ENCODE data around the gene CPEB4.

The CPEB4 gene

GRCh38 chr5:173928871-173929574 is 40.9 kb downstream of the CPEB4 start:
- no peak for TF ChIP-seq RARB (CRISPR knock-in tag; IDR thresholded peaks at IDR 0.05)
- no peak for TF ChIP-seq TOX (CRISPR knock-in tag; IDR thresholded peaks at IDR 0.05; ENCODE audit: borderline replicate concordance)
- no peak for TF ChIP-seq CSDC2 (CRISPR knock-in tag; IDR thresholded peaks at IDR 0.05)
- TF ChIP-seq CSRNP3 (CRISPR knock-in tag; IDR thresholded peaks at IDR 0.05): no peak
- no peak for TF ChIP-seq CREB5 (CRISPR knock-in tag; IDR thresholded peaks at IDR 0.05; ENCODE audit: low read depth)
- no peak for TF ChIP-seq ZNF565 (CRISPR knock-in tag; conservative IDR thresholded peaks at IDR 0.05; ENCODE audit: low read depth)
- no peak for TF ChIP-seq SNAI2 (CRISPR knock-in tag; IDR thresholded peaks at IDR 0.05)
- TF ChIP-seq ESRRG (CRISPR knock-in tag; IDR thresholded peaks at IDR 0.05): no peak
- TF ChIP-seq ZNF70 (CRISPR knock-in tag; IDR thresholded peaks at IDR 0.05): no peak
- TF ChIP-seq PATZ1 (CRISPR knock-in tag; IDR thresholded peaks at IDR 0.05; ENCODE audit: borderline replicate concordance): no peak
- no peak for TF ChIP-seq ZFP30 (CRISPR knock-in tag; IDR thresholded peaks at IDR 0.05)
- ATAC-seq: no peak

- no peak for TF ChIP-seq ZC3H10 (CRISPR knock-in tag; IDR thresholded peaks at IDR 0.05)
- TF ChIP-seq RARB (CRISPR knock-in tag; IDR thresholded peaks at IDR 0.05): no peak
- no peak for TF ChIP-seq PPARA (CRISPR knock-in tag; IDR thresholded peaks at IDR 0.05; ENCODE audit: borderline replicate concordance)
- TF ChIP-seq ARNTL (CRISPR knock-in tag; IDR thresholded peaks at IDR 0.05; ENCODE audit: borderline replicate concordance, low read depth): no peak
- no peak for TF ChIP-seq CSRNP3 (CRISPR knock-in tag; IDR thresholded peaks at IDR 0.05)
- no peak for ATAC-seq
Measured at GRCh38 chr5:173932695-173933139, 44.6 kb downstream of the CPEB4 start.

- ATAC-seq: no peak
- TF ChIP-seq ZNF70 (CRISPR knock-in tag; IDR thresholded peaks at IDR 0.05) (no peak), ZFP30 (CRISPR knock-in tag; IDR thresholded peaks at IDR 0.05) (no peak), TOX (CRISPR knock-in tag; IDR thresholded peaks at IDR 0.05; ENCODE audit: borderline replicate concordance) (no peak), ZNF565 (CRISPR knock-in tag; conservative IDR thresholded peaks at IDR 0.05; ENCODE audit: low read depth) (no peak), TCF4 (CRISPR knock-in tag; IDR thresholded peaks at IDR 0.05; ENCODE audit: borderline replicate concordance) (no peak), ZFP3 (CRISPR knock-in tag; IDR thresholded peaks at IDR 0.05) (no peak)
Measured at GRCh38 chr5:173933901-173934300, 45.8 kb downstream of the CPEB4 start.

GRCh38 chr5:173935396-173935795 is 47.2 kb downstream of the CPEB4 start:
- no peak for ATAC-seq
- TF ChIP-seq CSRNP3 (CRISPR knock-in tag; IDR thresholded peaks at IDR 0.05): no peak
- no peak for TF ChIP-seq PATZ1 (CRISPR knock-in tag; IDR thresholded peaks at IDR 0.05; ENCODE audit: borderline replicate concordance)
- no peak for TF ChIP-seq ZNF565 (CRISPR knock-in tag; conservative IDR thresholded peaks at IDR 0.05; ENCODE audit: low read depth)
- no peak for TF ChIP-seq ZNF70 (CRISPR knock-in tag; IDR thresholded peaks at IDR 0.05)
- no peak for TF ChIP-seq TSHZ2 (CRISPR knock-in tag; IDR thresholded peaks at IDR 0.05)
- TF ChIP-seq OSR1 (CRISPR knock-in tag; IDR thresholded peaks at IDR 0.05): no peak

All from SK-N-SH treated with all-trans-retinoic acid at 6 μM for 48 hours (cell line).